Pancreas (tissue), 10 donors: ENCODE measurements around the gene UPK3B. TPM values are rescaled to one million over a fixed set of nuclear protein-coding genes. Genes with fewer than 3 reads are reported as not detected.
"Not testable (repeated sequence)": the region's sequence is repeated elsewhere in the genome, so short reads cannot be mapped to it uniquely, and the experiment has no call there.

Experiments
- ATAC-seq, 4 donors: fragments of 200-7000 bp; cut with Tn5 transposase; one replicate each; pipeline versions ENCODE4 v1.8.0 to v1.9.1; 2020; ENCODE audit warnings: mild to moderate bottlenecking in 4 of 4, moderate library complexity in 4 of 4
- DNase-seq, 6 donors: peaks; one replicate each; pipeline ENCODE4 v3.0.0-alpha.2; 2020
- FAIRE-seq: peaks from 2 replicates; lab custom pipeline; 2012; peaks lifted over from hg19 to GRCh38; lab: Jason Lieb, UNC
- H3K27ac ChIP-seq, 4 donors: fragments of 200-600 bp; sonication (generic); 1 replicate in 3 of 4; 2 replicates in 1 of 4; pipeline versions ENCODE4 v1.5.0 to v1.8.0; 2020
- H3K27me3 ChIP-seq, 4 donors: fragments of 200-600 bp; one replicate each; pipeline ENCODE4 v1.8.0; 2021
- H3K36me3 ChIP-seq, 3 donors: fragments of 200-600 bp; sonication (generic) in 1 of 3; one replicate each; pipeline versions ENCODE4 v1.5.0 to v1.8.0; 2020 to 2021
- H3K4me1 ChIP-seq, 3 donors: fragments of 200-600 bp; one replicate each; pipeline ENCODE4 v1.8.0; 2021
- H3K4me3 ChIP-seq, 4 donors: fragments of 200-600 bp; sonication (generic) in 2 of 4; one replicate each; pipeline versions ENCODE4 v1.5.0 to v1.8.0; 2020 to 2021
- H3K9me3 ChIP-seq, 4 donors: fragments of 200-600 bp; one replicate each; pipeline ENCODE4 v1.8.0; 2021
- WGBS, 2 donors: extraction: QIAGEN DNeasy Blood & Tissue Kit; methylation state at CpG; one replicate each; pipeline ENCODE4 v1.1.7; 2013; 5-methylcytosine and 5-hydroxymethylcytosine counted together
- intact Hi-C, 3 donors: fragments of 100-400 bp; cut with DNase I; formaldehyde crosslinking; loops; one replicate each; pipeline versions ENCODE4 v1.11.1 to v1.14.2; 2022
- polyA plus RNA-seq, 2 donors: library from polyadenylated mRNA; stranded (reverse); fragments of 200-250 nt; gene quantifications; one replicate each; pipeline ENCODE4 v1.2.3, GENCODE V29; 2013
- total RNA-seq, 6 donors: library from RNA; stranded (reverse); fragmentation: NEBNext Ultra II Directional in 4 of 6; extraction: Animal tissue kit (Norgen Biotek cat#: 25700) in 4 of 6; gene quantifications; one replicate each; pipeline versions ENCODE4 v1.2.1 to v1.2.4, GENCODE V29; 2021 to 2023
- donor health status: healthy with polysubstance abuse.
- donor health status: DM: no; HTN: no; CAD: no; lungs with moderate emphysema.
- donor health status: DM: no; HTN: no; CAD: no.
- donor health status: control.
- donor health status: control.
- donor health status: Bipolar disorder and iron deficiency.
- donor health status: DM: yes; HTN: yes; CAD: no.
- donor health status: DM: no; HTN: no; CAD: no.
- donor health status: DM: no; HTN: no; CAD: no.
- donor health status: DM: yes; HTN: yes; CAD: no.

The UPK3B gene
- total and polyA plus RNA-seq, 8 donors = 0.41 to 3.2 (median 1.0) TPM

DNA sequence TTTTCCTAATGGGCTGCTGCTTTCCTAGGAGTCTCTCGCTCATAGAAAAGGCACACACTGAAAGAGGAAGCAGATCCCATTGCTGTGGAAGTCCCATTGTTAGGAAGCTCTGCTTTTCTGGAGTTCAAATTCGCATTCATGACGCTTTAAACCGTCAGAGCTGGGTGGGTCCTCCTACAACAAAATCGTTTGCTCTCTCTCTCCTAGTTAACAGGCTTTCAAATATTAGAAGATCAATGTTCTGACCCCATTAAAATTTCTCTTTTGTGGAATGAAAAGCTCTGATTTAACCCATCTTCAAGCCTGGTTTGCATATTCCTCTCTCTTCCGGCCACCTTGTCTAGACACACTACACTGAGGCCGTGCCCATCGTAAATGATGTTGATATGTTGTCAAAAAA, 32.8 kb downstream of the UPK3B start, which contains the start of gene SPDYE16:
Gene SPDYE16 (minus strand): TSS at position 101 of the 400 bp plus-strand sequence. CDS start 1,838 bp downstream, outside the sequence.
- H3K36me3 ChIP-seq, ATAC-seq, intact Hi-C loops, H3K27ac ChIP-seq, H3K4me3 ChIP-seq, FAIRE-seq, DNase-seq, H3K27me3 ChIP-seq, H3K4me1 ChIP-seq, H3K9me3 ChIP-seq: not testable (repeated sequence)
- no CpG with 5 or more reads among the region's 8 CpGs for whole genome bisulfite sequencing, 2 donors

DNA sequence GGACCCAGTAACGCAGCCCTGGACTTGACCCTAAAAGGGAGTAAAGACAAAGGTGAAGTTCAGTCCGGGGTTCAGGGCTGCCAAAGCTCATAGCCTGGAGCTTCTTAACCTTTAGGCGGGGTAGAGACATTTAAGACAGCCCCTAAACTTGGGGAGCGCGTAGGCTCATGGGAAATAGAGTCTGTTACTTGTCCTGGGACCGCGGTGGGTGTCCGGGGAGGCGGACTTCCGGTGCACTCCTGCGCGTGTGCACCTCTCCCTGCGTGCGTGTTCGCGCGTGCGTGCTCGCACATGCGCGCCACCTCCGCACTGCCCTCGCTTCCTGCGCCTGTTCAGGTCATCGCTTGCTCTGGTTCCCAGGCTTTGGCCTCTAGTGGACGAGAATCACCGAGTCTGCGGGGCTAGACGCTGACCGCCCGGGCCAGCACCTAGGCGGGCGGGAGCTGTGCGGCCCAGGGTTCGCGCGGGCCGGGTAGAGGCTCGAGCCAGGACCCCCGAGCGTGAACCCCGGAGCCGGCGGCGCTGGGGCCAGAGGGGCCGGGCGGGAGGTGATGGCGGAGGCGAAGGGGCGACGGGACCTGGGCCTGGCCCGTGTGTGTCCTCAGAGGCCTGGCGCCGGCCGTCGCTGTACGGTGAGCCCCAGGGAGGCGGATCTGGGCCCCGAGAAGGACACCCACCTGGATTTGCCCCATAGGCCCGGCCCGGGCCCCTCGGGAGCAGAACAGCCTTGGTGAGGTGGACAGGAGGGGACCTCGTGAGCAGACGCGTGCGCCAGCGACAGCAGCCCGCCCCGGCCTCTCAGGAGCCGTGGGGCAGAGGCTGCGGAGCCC, 38.9 kb downstream of the UPK3B start:
- DNase-seq = peak; percentile 84 to 96 (median 90)
- H3K9me3 ChIP-seq, H3K27me3 ChIP-seq, H3K4me1 ChIP-seq, FAIRE-seq, intact Hi-C loops, H3K36me3 ChIP-seq: not testable (repeated sequence)
- peak overlapping the region; percentile 86 to 94 (median 90) for H3K4me3 ChIP-seq
- peak; percentile 100 for ATAC-seq
- H3K27ac ChIP-seq = peak overlapping the region; percentile 73 to 92 (median 84)
- 0 to 1% methylated on average over 43 to 71 of the region's 71 CpGs for WGBS, 2 donors

DNA sequence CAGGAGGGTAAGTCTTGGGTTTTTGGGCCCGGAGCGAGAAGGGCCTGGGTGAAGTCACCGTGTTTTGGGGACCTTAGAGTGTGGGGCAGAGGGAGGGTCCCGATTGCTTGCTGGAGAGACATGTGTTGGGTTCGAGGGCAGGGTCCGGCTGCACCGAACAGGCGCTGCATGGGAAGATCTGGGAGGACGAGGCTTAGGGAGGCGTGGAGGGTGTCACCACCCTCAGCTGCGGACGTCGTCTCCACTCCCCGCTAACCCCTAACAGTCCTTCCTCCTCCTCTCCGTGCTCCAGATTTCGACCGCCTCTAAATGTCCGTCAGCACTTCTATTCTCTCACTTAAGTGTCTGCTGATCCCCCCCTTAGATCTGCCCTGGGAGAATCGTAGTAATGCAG, 39.5 kb downstream of the UPK3B start:
- not testable (repeated sequence) for ATAC-seq, H3K9me3 ChIP-seq

GRCh38 chr7:76551992-76552391, 41.6 kb downstream of the UPK3B start:
- FAIRE-seq, H3K27me3 ChIP-seq, H3K27ac ChIP-seq, H3K4me3 ChIP-seq, DNase-seq, intact Hi-C loops, H3K4me1 ChIP-seq, ATAC-seq, H3K36me3 ChIP-seq, H3K9me3 ChIP-seq: not testable (repeated sequence)
- 85 to 88% methylated on average over 5 to 6 of the region's 6 CpGs for WGBS, 2 donors

More for the DNA sequence above, 39.5 kb downstream of the UPK3B start:
- H3K36me3 ChIP-seq, FAIRE-seq, H3K4me1 ChIP-seq, intact Hi-C loops, DNase-seq, H3K27me3 ChIP-seq: not testable (repeated sequence)
- Histone ChIP-seq H3K4me3 (peak overlapping the region; percentile 86 to 94 (median 90)), H3K27ac (peak overlapping the region; percentile 73 to 92 (median 84))
- WGBS, 2 donors = 0% methylated on average over 17 to 19 of the region's 19 CpGs

DNA sequence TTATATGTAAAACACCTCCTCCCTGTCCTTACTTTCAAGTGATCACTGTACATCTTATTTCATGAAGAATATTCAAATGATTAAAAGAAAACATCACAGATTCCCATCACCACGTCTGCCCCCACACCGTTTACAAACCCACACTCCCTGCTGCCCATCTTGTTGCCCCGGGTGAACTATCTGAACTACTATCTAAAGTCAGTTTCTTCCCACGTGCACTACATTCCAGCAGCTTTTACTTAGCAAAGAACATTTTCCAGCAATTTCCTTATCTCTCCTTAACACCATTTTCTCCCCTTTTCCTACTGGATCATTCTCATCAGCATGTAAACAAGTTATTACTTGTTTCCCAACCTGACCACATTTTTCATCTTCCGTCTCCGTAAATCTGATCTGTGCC, 49.3 kb downstream of the UPK3B start:
- DNase-seq, H3K4me1 ChIP-seq, H3K36me3 ChIP-seq, H3K27me3 ChIP-seq, ATAC-seq, H3K4me3 ChIP-seq, H3K9me3 ChIP-seq, intact Hi-C loops, H3K27ac ChIP-seq, FAIRE-seq: not testable (repeated sequence)
- WGBS, 2 donors = 26 to 38% methylated on average over 5 to 6 of the region's 6 CpGs

GRCh38 chr7:76560157-76560556, 49.8 kb downstream of the UPK3B start:
- DNase-seq, FAIRE-seq, H3K4me1 ChIP-seq, H3K36me3 ChIP-seq, ATAC-seq, H3K9me3 ChIP-seq, H3K27ac ChIP-seq, H3K27me3 ChIP-seq, intact Hi-C loops, H3K4me3 ChIP-seq: not testable (repeated sequence)
- WGBS, 2 donors = 51 to 66% methylated on average over 4 of the region's 4 CpGs

DNA sequence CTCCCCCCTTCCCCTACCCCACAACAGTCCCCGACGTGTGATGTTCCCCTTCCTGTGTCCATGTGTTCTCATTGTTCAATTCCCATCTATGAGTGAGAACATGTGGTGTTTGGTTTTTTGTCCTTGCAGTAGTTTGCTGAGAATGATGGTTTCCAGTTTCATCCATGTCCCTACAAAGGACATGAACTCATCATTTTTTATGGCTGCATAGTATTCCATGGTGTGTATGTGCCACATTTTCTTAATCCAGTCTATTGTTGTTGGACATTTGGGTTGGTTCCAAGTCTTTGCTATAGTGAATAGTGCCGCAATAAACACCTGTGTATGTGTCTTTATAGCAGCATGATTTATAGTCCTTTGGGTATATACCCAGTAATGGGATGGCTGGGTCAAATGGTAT, 51.0 kb downstream of the UPK3B start:
- ATAC-seq, H3K36me3 ChIP-seq, intact Hi-C loops, H3K4me3 ChIP-seq, H3K9me3 ChIP-seq, H3K27ac ChIP-seq, H3K4me1 ChIP-seq, H3K27me3 ChIP-seq, DNase-seq, FAIRE-seq: not testable (repeated sequence)
- 95 to 98% methylated on average over 3 of the region's 3 CpGs for WGBS, 2 donors

GRCh38 chr7:76565001-76565400, 54.6 kb downstream of the UPK3B start:
- DNase-seq, H3K4me3 ChIP-seq, FAIRE-seq, H3K27me3 ChIP-seq, ATAC-seq, H3K9me3 ChIP-seq, H3K27ac ChIP-seq, H3K4me1 ChIP-seq, intact Hi-C loops, H3K36me3 ChIP-seq: not testable (repeated sequence)
- WGBS, 2 donors = 95 to 100% methylated on average over 2 of the region's 3 CpGs

Other genes starting within 250 kb of the UPK3B start
- 100 to 1,000 TPM; 106 to 752 (median 138) TPM for gene HSPB1, start 207.9 kb upstream of the UPK3B start, total RNA-seq
- 100 to 1,000 TPM; 160 to 642 TPM for gene HSPB1, start 207.9 kb upstream of the UPK3B start, polyA plus RNA-seq
- gene YWHAG, start 151.6 kb upstream of the UPK3B start, total RNA-seq = 10 to 100 TPM; 23.3 to 55.7 (median 38.9) TPM
- gene YWHAG, start 151.6 kb upstream of the UPK3B start, polyA plus RNA-seq = 10 to 100 TPM; 15.7 to 30.9 TPM
- 1 to 10 TPM in 5 of 6 donors, under 1 TPM in 1; 0.79 to 3.6 (median 2.2) TPM for gene SSC4D, start 100.9 kb upstream of the UPK3B start, total RNA-seq
- 10 to 100 TPM in 1 of 2 donors, 1 to 10 TPM in 1; 8.8 to 10.3 TPM for gene SSC4D, start 100.9 kb upstream of the UPK3B start, polyA plus RNA-seq
- gene ZP3, start 85.6 kb upstream of the UPK3B start, total RNA-seq = 10 to 100 TPM in 2 of 6 donors, 1 to 10 TPM in 4; 2.5 to 14.1 (median 6.6) TPM
- gene ZP3, start 85.6 kb upstream of the UPK3B start, polyA plus RNA-seq = 1 to 10 TPM; 3.2 to 7.6 TPM
- 10 to 100 TPM; 11.5 to 33.6 (median 14.8) TPM for gene DTX2, start 48.8 kb upstream of the UPK3B start, total RNA-seq
- gene DTX2, start 48.8 kb upstream of the UPK3B start, polyA plus RNA-seq = 10 to 100 TPM; 25.4 to 52.4 TPM
- under 1 TPM in 5 of 6 donors, not detected in 1; 0.09 to 0.67 (median 0.37) TPM for gene SPDYE16, start 32.7 kb downstream of the UPK3B start, total RNA-seq
- gene SPDYE16, start 32.7 kb downstream of the UPK3B start, polyA plus RNA-seq = under 1 TPM; 0.19 to 0.61 TPM
- gene POMZP3, start 116.7 kb downstream of the UPK3B start, total RNA-seq = 10 to 100 TPM in 3 of 6 donors, 1 to 10 TPM in 3; 2.9 to 14.0 (median 8.4) TPM
- 10 to 100 TPM in 1 of 2 donors, 1 to 10 TPM in 1; 7.3 to 12.2 TPM for gene POMZP3, start 116.7 kb downstream of the UPK3B start, polyA plus RNA-seq